GM18520 (cell line): ENCODE data around the gene TTC4.

Experiments
- ATAC-seq: cut with Tn5 transposase; IDR thresholded peaks from one replicate; pipeline ENCODE4 v1.9.1; 2021; ENCODE audit not compliant: unreplicated experiment

Gene TTC4

GRCh38 chr1:54701996-54702395 is 13.7 kb upstream of the TTC4 start:
- no peak for ATAC-seq

GRCh38 chr1:54703471-54703870 is 12.2 kb upstream of the TTC4 start:
- ATAC-seq = no peak

GRCh38 chr1:54705153-54705552 is 10.5 kb upstream of the TTC4 start:
- no peak for ATAC-seq

- no peak for ATAC-seq
These were observed 9.2 kb upstream of the TTC4 start for GRCh38 chr1:54706419-54706818.

GRCh38 chr1:54708385-54708784 is 7.3 kb upstream of the TTC4 start:
- ATAC-seq = no peak

GRCh38 chr1:54709547-54710292 is 5.9 kb upstream of the TTC4 start:
- ATAC-seq = no peak

GRCh38 chr1:54710434-54710833 is 5.2 kb upstream of the TTC4 start:
- ATAC-seq = no peak

- ATAC-seq = no peak
These were observed 4.8 kb upstream of the TTC4 start for GRCh38 chr1:54710841-54711240.

GRCh38 chr1:54711536-54711935 is 4.1 kb upstream of the TTC4 start:
- no peak for ATAC-seq

- no peak for ATAC-seq
These were observed 674 bp upstream of the TTC4 start for GRCh38 chr1:54714881-54715492.

GRCh38 chr1:54716299-54717047 is 812 bp downstream of the TTC4 start:
- no peak for ATAC-seq

GRCh38 chr1:54721719-54722118 is 6.1 kb downstream of the TTC4 start:
- no peak for ATAC-seq

GRCh38 chr1:54723985-54724384 is 8.3 kb downstream of the TTC4 start:
- ATAC-seq = no peak

GRCh38 chr1:54724771-54725170 is 9.1 kb downstream of the TTC4 start:
- ATAC-seq = no peak

GRCh38 chr1:54728027-54728426 is 12.4 kb downstream of the TTC4 start:
- ATAC-seq = no peak

GRCh38 chr1:54736685-54737084 is 21.0 kb downstream of the TTC4 start:
- ATAC-seq = no peak

- ATAC-seq = no peak
These were observed 22.6 kb downstream of the TTC4 start for GRCh38 chr1:54738244-54738643.

GRCh38 chr1:54741531-54741930 is 25.9 kb downstream of the TTC4 start:
- no peak for ATAC-seq

- ATAC-seq = no peak
These were observed 26.6 kb downstream of the TTC4 start for GRCh38 chr1:54742282-54742681.

GRCh38 chr1:54743416-54744226 is 28.0 kb downstream of the TTC4 start:
- ATAC-seq = no peak

GRCh38 chr1:54744696-54745095 is 29.0 kb downstream of the TTC4 start:
- ATAC-seq = no peak
